Stomach (tissue), 4 donors: Measurements from ENCODE around the gene CSNK1G1.

ENCODE experiments used
- CTCF ChIP-seq, 7 experiments: fragments of 450-650 bp in 4 of 7; fragments of 200-600 bp in 3 of 7; sonication (generic) in 3 of 7; IDR thresholded peaks; one replicate each; pipeline ENCODE4 v1.5.1; 2016 to 2019; ENCODE audit warnings: antibody characterized with exemption in 7 of 7, control low read depth in 2 of 7, mild to moderate bottlenecking in 1 of 7
- POLR2A ChIP-seq, 4 donors: fragments of 450-650 bp; IDR thresholded peaks; one replicate each; pipeline ENCODE4 v1.6.1; 2016; ENCODE audit warnings: antibody characterized with exemption in 4 of 4, control low read depth in 2 of 4, mild to moderate bottlenecking in 1 of 4, moderate library complexity in 1 of 4
- POLR2AphosphoS5 ChIP-seq, 3 donors: sonication (generic); formaldehyde crosslinking; IDR thresholded peaks; one replicate each; pipeline ENCODE4 v1.6.1; 2016; ENCODE audit warnings: antibody characterized with exemption in 3 of 3

DNA sequence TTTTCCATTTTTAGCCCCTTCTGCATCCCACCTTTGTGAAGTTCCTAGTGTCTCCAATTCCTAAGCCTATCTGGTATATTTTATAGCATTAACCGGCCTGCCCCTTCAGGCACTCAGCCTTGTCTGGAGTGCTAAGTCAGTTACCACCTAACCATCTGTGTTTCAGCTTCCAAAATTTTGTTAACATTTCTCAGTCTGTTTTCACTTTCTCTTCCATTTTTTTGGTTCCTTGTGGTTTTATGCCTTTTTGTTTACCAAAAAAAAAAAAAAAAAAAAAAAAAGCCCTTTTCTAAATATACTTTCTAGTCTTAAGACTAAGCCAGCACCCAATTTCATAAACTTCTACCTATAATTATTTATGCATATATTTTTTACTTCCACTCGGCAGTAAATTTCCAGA is 92.4 kb downstream of the CSNK1G1 start:
- no peak for TF ChIP-seq POLR2A (IDR thresholded peaks at IDR 0.05)
- no peak for TF ChIP-seq CTCF (IDR thresholded peaks at IDR 0.05)
- no peak for TF ChIP-seq POLR2AphosphoS5 (IDR thresholded peaks at IDR 0.05)
